Transverse colon (tissue), 4 donors: ENCODE results near the gene KCNT1. TPM values are rescaled to one million over a fixed set of nuclear protein-coding genes. Genes with fewer than 3 reads are reported as not detected.

Experiments
- DNase-seq: peaks from one replicate; pipeline ENCODE4 v3.0.0-alpha.2; 2019
- H3K27ac ChIP-seq, 4 donors: fragments of 200-600 bp; sonication (generic); 2 replicates each; pipeline ENCODE4 v1.5.1; 2016 to 2018; ENCODE audit warnings: inconsistent platforms in 4 of 4
- H3K27me3 ChIP-seq: fragments of 200-600 bp; sonication (generic); 2 replicates; pipeline ENCODE4 v1.5.1; 2017; ENCODE audit warnings: inconsistent platforms
- H3K36me3 ChIP-seq, 4 donors: fragments of 200-600 bp; sonication (generic); 2 replicates each; pipeline ENCODE4 v1.5.1; 2017 to 2019; ENCODE audit warnings: inconsistent platforms in 4 of 4
- H3K4me1 ChIP-seq, 4 donors: fragments of 200-600 bp; sonication (generic); 2 replicates each; pipeline ENCODE4 v1.5.1; 2017 to 2020; ENCODE audit warnings: inconsistent platforms in 4 of 4
- H3K4me3 ChIP-seq, 4 donors: fragments of 200-600 bp; sonication (generic); 1 replicate in 1 of 4; 2 replicates in 3 of 4; pipeline versions ENCODE4 v1.5.1 to v1.6.1; 2017 to 2019; ENCODE audit warnings: inconsistent platforms in 4 of 4
- H3K9me3 ChIP-seq, 2 donors: fragments of 200-600 bp; sonication (generic); 2 replicates each; pipeline ENCODE4 v1.5.1; 2017 to 2019; ENCODE audit warnings: inconsistent platforms in 2 of 2
- EP300 ChIP-seq: sonication (generic); formaldehyde crosslinking; IDR thresholded peaks from one replicate; pipeline ENCODE4 v1.6.1; 2017; ENCODE audit warnings: antibody characterized with exemption, low read depth
- POLR2A ChIP-seq: fragments of 450-650 bp; IDR thresholded peaks from one replicate; pipeline ENCODE4 v1.6.1; 2016; ENCODE audit warnings: antibody characterized with exemption, mild to moderate bottlenecking, moderate library complexity
- POLR2AphosphoS5 ChIP-seq, 3 donors: sonication (generic); formaldehyde crosslinking; IDR thresholded peaks; one replicate each; pipeline ENCODE4 v1.6.1; 2016; ENCODE audit warnings: antibody characterized with exemption in 3 of 3
- WGBS, 2 donors: methylation state at CpG; one replicate each; pipeline ENCODE4 v1.1.5; 2018; ENCODE audit warnings: low coverage in 1 of 2; 5-methylcytosine and 5-hydroxymethylcytosine counted together
- in situ Hi-C, 4 donors: fragments of 200-750 bp; cut with MboI; loops; one replicate each; pipeline versions ENCODE4 v1.15.0 to v1.15.1; 2017; ENCODE audit warnings: low sequenced_read_pairs in 3 of 4, low pct_ligation_motif_present in 1 of 4, low pct_unique_long_range_greater_than_20kb in 1 of 4
- intact Hi-C: fragments of 100-400 bp; cut with DNase I; formaldehyde crosslinking; loops from one replicate; pipeline ENCODE4 v1.15.1; 2023; ENCODE audit warnings: low total_unique reads
- total RNA-seq, 4 donors: library from RNA; depleted of rRNA; stranded (reverse); fragments of >200 nt; gene quantifications; one replicate each; pipeline ENCODE4 v1.1.0, GENCODE V29; 2016
- TF ChIP-seq, protein P1 (sequence below), 5 experiments: fragments of 200-600 bp in 3 of 5; fragments of 450-650 bp in 2 of 5; sonication (generic) in 3 of 5; IDR thresholded peaks; 1 replicate in 2 of 5; 2 replicates in 3 of 5; pipeline ENCODE4 v1.5.1; 2016 to 2017; ENCODE audit warnings: antibody characterized with exemption in 5 of 5, inconsistent platforms in 3 of 5, mild to moderate bottlenecking in 2 of 5, moderate library complexity in 1 of 5

Gene KCNT1
- total RNA-seq, 4 donors from 2014 or later, result 0.14 TPM; not detected in 3

DNA sequence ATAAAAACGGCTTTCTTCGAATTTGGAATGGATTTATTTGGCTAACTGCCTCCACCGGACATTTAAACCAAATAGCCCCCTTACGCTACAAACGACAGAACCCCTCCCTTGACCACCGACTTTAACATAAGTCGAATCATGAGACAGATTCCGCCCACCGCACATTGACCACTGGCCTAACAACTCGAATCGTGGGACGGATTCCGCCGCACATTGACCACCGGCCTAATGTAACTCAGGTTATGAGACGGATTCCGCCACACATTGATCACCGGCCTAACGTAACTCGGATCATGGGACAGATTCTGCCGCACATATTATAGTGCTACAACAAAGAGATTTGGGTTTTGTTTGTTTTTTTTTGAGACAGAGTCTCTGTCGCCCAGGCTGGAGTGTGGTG is 41.6 kb upstream of the KCNT1 start:
- H3K4me3 ChIP-seq, result no peak overlapping the region
- WGBS, 2 donors, result 93% methylated on average over 22 of the region's 22 CpGs; no CpG with 5 or more reads in 1 of the 2 donors
- DNase-seq, result no peak

DNA sequence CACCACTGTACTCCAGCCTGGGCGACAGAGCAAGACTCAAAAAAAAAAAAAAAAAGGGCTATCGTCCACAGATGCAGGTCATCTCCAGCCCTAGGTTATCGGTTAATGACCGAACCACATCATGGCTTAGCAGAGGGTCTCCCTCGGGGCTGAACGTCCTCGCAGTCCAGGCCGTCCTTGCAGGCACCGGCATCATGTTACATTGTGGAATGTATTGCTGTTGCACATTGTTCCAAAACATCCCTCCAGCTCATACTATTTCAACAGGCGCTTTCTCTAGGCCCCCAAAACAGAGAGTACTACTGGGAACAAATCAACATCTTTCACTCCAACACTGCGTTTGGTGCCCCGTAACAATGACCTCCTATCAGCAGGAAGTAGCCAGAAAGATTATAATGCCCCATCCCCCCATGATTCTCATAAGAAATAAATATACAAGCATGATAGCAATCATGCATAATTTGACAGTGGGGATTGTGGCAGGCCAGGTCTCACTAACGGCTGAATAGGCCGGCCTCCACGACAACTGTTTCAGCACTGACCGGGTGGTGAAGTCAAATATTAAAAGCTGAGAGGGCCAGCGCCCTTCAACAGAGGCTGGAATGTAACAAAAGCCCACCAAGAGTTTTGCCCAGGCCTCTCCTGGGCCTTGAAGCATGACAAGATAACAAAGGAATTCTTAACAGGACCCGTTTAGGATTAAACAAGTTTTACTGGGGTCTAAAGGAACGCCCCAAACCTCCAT is 40.0 kb upstream of the KCNT1 start:
- Histone ChIP-seq H3K4me3 (no peak overlapping the region), H3K4me1 (no peaks in the 10 kb centered on the region), H3K27me3 (peaks cover 5% of the 10 kb centered on the region), H3K36me3 (no peaks in the 10 kb centered on the region), H3K27ac (no peak overlapping the region), H3K9me3 (no peaks in the 10 kb centered on the region)
- intact Hi-C loops, result loop anchor here (5.0 kb wide), 1 partner anchor 965 kb away; no protein-coding TSS in a partner anchor
- 64 to 70% methylated on average over 5 to 19 of the region's 19 CpGs for WGBS, 2 donors
- no peak for TF ChIP-seq EP300
- TF ChIP-seq POLR2AphosphoS5 (IDR thresholded peaks at IDR 0.05), result no peak
- no peak for TF ChIP-seq POLR2A
- TF ChIP-seq, protein P1, sequence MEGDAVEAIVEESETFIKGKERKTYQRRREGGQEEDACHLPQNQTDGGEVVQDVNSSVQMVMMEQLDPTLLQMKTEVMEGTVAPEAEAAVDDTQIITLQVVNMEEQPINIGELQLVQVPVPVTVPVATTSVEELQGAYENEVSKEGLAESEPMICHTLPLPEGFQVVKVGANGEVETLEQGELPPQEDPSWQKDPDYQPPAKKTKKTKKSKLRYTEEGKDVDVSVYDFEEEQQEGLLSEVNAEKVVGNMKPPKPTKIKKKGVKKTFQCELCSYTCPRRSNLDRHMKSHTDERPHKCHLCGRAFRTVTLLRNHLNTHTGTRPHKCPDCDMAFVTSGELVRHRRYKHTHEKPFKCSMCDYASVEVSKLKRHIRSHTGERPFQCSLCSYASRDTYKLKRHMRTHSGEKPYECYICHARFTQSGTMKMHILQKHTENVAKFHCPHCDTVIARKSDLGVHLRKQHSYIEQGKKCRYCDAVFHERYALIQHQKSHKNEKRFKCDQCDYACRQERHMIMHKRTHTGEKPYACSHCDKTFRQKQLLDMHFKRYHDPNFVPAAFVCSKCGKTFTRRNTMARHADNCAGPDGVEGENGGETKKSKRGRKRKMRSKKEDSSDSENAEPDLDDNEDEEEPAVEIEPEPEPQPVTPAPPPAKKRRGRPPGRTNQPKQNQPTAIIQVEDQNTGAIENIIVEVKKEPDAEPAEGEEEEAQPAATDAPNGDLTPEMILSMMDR (IDR thresholded peaks at IDR 0.05), result no peak
- DNase-seq, result no peak
- in situ Hi-C loops, result no loop called here

More for the DNA sequence above, 41.6 kb upstream of the KCNT1 start:
- no peak overlapping the region for H3K27ac ChIP-seq
- H3K36me3 ChIP-seq, result no peaks in the 10 kb centered on the region
- intact Hi-C loops, result loop anchor here (5.0 kb wide), 1 partner anchor 967 kb away; no protein-coding TSS in a partner anchor
- H3K4me1 ChIP-seq, result no peaks in the 10 kb centered on the region
- H3K9me3 ChIP-seq, result no peaks in the 10 kb centered on the region
- in situ Hi-C loops, result no loop called here
- TF ChIP-seq, protein P1 (IDR thresholded peaks at IDR 0.05), result no peak
- no peak for TF ChIP-seq EP300
- no peak for TF ChIP-seq POLR2A
- TF ChIP-seq POLR2AphosphoS5 (IDR thresholded peaks at IDR 0.05), result no peak
- peaks cover 5% of the 10 kb centered on the region for H3K27me3 ChIP-seq

DNA sequence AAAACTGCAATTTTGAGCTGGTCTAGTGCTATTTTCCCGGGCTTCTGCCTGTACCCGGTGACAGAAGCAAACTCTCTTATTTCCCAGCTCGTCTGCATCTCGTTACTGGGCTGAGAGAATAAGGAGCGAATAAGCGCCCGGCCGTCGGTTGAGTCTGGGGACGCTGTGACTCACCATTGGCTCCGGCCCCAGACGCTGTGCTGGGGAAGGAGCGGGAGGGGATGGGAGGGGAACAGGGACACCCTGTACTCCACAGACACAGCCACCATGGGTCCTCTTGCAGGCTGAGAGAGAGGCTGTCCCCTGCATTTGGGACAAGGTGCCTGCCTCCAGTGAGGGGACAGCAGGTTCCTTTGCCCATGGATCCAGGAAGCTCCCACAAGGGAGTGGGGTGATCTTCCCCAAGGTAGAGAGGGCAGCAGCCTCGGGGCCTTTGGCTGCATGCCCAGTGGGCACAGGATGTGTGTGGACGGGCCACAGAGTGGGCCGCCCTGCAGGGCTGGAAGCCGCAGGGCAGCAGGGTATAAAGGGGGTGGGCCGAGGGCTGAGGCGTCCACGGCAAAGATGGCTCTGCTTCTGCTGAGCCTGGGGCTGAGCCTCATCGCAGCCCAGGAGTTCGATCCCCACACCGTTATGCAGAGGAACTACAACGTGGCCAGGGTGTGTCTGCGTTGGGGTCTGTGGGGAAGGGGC is 39.1 kb upstream of the KCNT1 start, which contains the start of gene LCN9:
LCN9 (plus strand) TSS at position 552 of the 693 bp plus-strand sequence; CDS start at position 565, 13 bp downstream.
- Histone ChIP-seq H3K4me1 (no peaks in the 10 kb centered on the region), H3K36me3 (no peaks in the 10 kb centered on the region), H3K9me3 (no peaks in the 10 kb centered on the region), H3K4me3 (no peak within 1 kb of the TSS), H3K27me3 (peaks cover 5% of the 10 kb centered on the region), H3K27ac (no peak within 1 kb of the TSS)
- TF ChIP-seq POLR2AphosphoS5 (IDR thresholded peaks at IDR 0.05) (no peak), POLR2A (no peak), EP300 (no peak)
- TF ChIP-seq, protein P1 (IDR thresholded peaks at IDR 0.05), result no peak
- in situ Hi-C loops (no loop called here), intact Hi-C loops (loop anchor here (5.0 kb wide), 1 partner anchor 964 kb away; no protein-coding TSS in a partner anchor)
- WGBS, 2 donors, result 63 to 64% methylated on average over 7 to 25 of the region's 25 CpGs
- DNase-seq, result no peak

DNA sequence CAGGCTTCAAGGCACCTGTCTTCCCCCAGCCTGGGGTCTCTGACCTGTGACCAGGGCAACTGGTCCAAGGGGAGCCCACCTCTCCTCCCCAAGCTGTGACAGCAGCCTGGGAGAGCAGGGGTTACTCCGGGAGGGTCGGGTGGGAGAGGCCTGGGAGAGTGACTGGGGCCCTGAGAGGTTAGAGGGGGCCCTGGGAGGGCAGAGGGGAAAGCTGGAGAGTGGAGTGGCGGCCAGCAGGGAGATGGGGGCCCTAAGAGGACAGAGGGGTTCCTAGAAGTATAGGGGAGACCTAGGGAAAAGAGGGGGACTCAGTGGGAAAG is 38.6 kb upstream of the KCNT1 start:
- Histone ChIP-seq H3K9me3 (no peaks in the 10 kb centered on the region), H3K4me3 (no peak overlapping the region), H3K27me3 (peaks cover 5% of the 10 kb centered on the region), H3K4me1 (no peaks in the 10 kb centered on the region), H3K36me3 (no peaks in the 10 kb centered on the region), H3K27ac (no peak overlapping the region)
- intact Hi-C loops (loop anchor here (5.0 kb wide), 1 partner anchor 964 kb away; no protein-coding TSS in a partner anchor), in situ Hi-C loops (no loop called here)
- no peak for DNase-seq
- TF ChIP-seq, protein P1 (IDR thresholded peaks at IDR 0.05), result no peak
- TF ChIP-seq POLR2AphosphoS5 (IDR thresholded peaks at IDR 0.05) (no peak), POLR2A (no peak)
- WGBS, 2 donors, result 35% methylated on average over 3 of the region's 3 CpGs; no CpG with 5 or more reads in 1 of the 2 donors
